NCI-H446 (cell line): ENCODE data around the gene FEZ2.

Experiments used
- DNase-seq, 2 experiments: peaks; one replicate each; lab custom pipeline; 2025; lab: John Stamatoyannopoulos, UW

Gene FEZ2

GRCh38 chr2:36561237-36561944 lies 36.6 kb downstream of the FEZ2 start:
- DNase-seq: no peak

DNA sequence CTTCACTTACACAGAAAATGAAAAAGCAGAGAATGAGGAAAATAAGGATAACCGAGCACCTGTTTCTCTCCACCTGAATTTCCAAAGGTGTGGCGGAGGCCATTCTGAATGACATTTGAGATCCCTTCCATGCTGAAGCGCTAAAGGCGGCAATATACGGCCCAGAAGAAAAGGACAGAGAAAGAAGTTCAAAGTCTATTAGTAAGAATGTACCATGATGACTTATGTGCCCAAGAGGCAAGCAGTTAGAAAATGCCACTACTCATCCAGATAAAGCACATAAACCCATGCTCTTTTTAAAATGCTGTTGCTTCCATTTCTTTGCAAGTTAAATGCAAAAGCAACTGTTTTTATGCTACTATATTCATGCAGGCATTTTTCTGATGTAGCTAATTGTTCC lies 37.2 kb downstream of the FEZ2 start:
- no peak for DNase-seq

DNA sequence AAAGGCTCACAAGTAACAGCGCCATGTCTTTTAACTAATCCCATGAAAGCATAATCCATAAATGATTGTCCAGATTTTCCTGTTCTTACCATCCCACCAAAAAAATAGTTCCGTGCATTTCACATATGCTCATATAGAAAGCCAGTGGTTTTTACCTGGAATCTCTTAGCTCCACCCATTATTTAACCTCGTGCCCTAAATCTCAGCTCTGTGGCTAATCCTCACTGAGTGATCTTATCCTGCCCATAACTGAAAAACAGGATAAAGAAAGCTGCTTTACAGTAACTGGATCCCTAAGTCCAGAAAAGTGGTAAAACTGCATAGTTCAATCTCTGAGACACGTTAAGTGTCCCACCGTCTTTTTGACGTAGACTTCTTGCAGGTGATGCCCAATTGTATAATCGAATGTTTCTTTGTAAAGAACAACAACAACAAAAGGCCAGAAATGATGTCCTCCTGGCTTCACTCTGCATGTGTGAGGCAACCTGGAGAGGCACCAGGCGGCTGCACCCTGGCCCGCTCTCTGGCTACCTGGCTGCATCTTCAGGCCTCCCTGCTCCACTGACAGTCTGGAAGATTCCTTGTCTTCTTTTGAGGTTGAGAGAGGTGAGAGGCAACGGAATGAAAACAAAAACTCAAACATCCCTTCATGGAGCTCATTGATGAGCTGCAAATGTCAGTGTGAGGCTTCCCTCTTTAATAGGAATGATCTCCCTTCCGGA lies 38.6 kb downstream of the FEZ2 start:
- DNase-seq: no peak

GRCh38 chr2:36556842-36557241 lies 41.1 kb downstream of the FEZ2 start:
- no peak for DNase-seq

DNA sequence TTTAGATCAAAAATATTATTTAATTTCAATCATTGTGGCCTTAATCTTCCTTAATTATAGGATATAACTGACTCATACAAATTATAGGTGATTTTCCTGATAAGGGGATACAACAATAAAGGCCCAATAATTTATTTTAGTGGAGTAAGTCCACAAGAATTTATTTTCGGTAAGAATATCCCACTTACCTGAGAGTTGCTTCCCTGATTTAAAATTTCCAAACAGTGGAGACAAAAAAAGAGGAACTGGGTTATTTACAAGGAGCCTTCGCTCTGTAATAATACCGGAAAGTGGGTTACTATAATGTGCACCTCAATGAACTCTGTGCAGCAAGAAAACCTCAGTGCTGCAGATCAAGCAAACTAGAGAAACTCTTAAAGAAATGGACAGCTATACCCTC lies 42.2 kb downstream of the FEZ2 start:
- DNase-seq: no peak

DNA sequence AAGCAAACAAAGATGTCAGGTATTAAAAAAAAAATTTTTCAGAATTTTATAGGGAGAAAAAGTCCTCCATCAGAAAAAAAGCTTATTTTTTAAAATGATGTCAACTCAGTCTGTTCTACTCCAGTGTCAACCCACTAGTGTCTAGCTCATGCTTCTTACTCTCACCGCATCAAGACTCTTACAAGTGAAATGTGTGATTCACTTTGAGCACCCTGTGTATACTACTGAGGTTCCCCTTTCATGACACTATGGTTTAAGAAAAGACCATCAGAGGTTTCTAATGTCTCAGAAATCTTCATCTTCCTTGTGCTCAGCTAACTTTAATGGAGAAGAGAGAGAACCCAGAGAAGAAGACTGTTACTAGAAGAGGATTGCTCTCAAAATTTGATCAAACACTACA lies 43.4 kb downstream of the FEZ2 start:
- DNase-seq: no peak

DNA sequence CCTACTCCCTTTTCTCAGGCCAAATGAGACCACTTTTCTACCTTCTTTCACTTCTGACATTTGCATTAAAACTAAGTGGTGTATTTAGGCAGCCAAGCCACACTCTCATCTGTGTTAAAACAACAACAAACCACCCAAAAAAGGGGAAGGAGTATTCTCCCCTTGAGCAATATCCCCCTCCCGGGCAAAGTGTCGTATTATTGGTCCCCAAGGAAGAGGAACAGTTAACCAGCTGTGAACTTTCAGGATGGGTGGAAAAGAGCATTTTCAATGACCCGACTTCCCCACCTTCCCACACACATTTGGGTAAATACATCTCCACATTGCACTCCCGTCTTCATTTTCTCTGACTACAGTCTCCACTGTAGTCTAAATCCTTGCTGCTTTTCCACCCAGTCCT lies 44.3 kb downstream of the FEZ2 start:
- no peak for DNase-seq

DNA sequence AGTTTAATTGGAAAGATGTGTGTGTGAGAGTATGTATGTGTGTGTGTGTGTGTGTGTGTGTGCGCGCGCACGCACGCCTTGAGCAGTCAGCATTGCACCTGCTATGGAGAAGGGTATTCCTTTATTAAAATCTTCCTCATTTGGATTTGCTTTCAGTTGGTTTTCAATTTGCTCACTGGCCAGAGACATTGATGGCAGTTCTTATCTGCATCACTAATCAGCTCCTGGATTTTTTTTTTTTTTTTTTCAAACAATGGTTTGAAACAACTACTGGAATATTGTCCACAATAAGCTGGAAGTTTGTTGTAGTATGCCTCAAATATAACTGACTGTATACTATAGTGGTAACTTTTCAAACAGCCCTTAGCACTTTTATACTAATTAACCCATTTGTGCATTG lies 48.0 kb downstream of the FEZ2 start:
- no peak for DNase-seq

DNA sequence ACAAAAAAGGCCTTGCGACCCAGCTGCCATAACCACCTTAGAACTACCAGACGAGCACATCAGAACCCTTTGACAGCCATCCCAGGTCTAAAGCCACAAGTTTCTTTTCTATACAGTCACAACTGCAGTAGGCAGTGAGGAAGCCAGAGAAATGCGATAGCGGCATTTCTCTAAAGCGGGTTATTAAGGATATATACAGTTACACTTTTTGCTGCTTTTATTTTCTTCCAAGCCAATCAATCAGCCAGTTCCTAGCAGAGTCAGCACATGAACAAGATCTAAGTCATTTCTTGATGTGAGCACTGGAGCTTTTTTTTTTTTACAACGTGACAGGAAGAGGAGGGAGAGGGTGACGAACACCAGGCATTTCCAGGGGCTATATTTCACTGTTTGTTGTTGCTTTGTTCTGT lies 48.8 kb downstream of the FEZ2 start:
- no peak for DNase-seq

DNA sequence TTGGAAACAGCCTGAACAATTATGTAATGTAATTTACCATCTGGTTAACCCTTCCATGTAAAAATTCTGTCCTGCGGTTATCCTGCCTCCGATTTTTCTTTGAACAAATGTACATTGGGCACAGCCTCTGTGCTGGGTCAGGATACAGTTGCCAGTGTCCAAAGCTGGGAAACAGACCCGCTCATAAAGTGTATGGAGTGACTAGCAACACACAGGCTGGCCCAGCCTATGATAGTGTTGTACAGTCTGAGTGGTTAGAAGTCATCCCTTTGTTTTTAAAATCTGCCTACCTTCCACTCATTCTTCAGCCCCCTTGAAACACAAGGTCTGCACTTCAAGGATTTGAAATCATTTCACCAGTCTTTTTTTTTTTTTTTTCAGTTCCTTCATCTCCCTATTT lies 50.1 kb downstream of the FEZ2 start:
- no peak for DNase-seq

DNA sequence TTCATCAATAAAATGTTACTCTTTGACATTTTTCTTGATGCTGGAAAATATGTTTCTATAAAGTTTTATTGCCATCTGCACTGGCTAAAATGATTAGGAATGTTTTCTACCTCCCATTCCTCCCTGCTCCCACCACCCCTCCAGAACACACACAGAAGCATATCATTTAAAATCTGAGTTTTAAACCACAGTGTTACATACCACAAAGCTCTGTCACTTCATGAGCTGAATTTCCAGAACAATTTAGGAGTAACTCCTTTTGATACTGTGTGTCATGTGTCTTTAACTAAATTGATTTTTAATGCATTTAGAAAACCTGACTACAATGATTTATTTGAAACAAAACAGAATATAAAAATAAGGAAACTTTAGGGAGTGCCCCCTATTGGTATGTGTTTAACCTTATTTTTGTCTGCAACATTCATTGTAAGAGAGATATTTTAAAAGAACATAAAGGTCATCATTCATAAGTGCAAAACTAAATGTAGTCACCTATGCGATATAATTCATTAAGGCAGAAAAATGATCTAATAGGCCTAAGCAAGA lies 52.0 kb downstream of the FEZ2 start:
- DNase-seq: no peak

GRCh38 chr2:36544638-36545338 lies 53.2 kb downstream of the FEZ2 start:
- DNase-seq: no peak

DNA sequence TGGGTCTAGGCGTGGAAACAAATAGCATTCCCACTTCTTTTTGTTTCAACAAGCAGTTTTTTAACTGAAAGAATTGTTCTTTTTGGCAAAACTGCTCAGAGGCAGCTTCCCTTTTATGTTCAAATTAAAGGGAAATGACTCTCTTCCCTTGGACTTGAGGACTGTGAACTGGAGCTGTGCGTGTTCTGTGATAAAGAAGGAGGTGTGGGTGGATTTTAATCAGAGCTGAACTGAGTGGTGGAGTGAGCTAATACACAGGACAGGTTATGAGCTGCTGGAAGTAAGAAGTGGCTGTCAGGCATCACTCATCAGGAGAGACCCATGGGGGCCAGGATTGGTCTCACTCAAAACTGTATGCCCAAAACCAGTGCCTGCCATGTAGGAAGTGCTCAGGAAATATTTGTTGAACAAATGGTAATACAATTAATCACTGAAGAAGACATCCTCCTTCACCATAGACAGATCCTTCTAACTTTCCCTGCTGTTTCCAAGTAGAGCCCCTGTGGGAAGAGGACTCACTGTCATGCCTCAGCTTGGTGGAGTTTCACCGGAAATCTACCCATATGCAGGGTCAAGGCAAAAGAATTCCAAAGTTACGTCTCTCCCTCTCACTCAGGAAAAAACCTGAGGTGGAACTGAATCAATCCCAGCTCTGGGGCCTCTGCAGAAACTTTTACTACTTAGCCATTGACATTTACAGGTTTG lies 55.9 kb downstream of the FEZ2 start:
- no peak for DNase-seq

DNA sequence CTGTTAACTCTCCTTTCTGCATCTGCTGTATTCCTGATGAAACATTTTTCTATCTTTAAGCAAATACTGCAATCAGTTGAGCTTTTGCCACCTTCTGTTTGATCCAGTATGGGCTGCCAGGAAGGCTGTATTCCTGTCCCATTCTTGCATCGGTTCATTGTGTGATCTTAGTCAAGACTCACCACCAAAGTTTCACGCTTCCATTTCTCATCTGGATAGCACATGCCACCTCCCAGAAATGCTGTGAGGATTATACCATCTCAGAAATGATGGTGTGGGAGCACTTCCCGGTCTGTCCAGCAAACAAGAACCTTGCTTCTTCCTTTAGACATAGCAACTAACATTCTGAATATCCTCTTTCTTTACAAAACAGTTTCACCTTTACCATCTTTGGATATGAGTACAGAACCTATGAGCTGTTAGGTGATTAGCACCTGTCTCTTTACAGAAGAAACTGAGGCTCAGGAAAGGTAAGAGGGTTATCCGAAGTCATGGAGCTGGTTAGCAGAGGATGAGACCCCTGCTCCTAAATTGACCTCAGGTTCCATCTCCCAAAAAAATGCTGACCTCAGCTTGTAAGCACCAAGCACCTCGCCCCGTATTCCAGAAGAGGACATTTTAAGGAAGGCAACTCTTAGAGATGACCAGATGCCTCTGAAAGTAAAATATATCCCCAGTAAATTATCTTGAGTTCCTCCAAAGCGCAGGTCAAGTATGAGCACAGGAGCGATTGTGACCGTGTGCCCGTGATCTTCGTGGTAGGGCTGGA lies 56.8 kb downstream of the FEZ2 start:
- DNase-seq: no peak

GRCh38 chr2:36539631-36540030 lies 58.3 kb downstream of the FEZ2 start:
- no peak for DNase-seq

DNA sequence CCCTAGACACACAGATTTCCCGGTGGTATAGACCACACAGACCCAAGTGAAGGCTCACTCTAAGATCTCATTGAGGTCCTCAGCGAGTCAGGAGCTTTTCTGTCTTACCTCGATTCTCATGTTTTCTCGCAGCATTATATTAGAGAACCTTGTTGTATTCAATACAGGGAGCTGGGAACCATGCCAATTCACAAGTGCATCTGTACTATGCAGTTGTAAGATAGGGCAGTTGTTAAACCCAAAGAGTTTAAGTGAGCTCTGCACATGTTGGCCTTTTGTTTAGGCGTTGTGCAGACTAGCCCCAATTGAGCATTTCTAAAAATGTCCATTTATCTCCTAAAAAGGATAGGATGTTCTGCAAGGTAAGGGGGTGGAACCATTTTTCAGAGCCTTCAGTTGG lies 59.6 kb downstream of the FEZ2 start:
- peak in 1 of 2 experiments; percentile 48 for DNase-seq

- DNase-seq: no peak
These were observed 61.2 kb downstream of the FEZ2 start for GRCh38 chr2:36536776-36537175.

DNA sequence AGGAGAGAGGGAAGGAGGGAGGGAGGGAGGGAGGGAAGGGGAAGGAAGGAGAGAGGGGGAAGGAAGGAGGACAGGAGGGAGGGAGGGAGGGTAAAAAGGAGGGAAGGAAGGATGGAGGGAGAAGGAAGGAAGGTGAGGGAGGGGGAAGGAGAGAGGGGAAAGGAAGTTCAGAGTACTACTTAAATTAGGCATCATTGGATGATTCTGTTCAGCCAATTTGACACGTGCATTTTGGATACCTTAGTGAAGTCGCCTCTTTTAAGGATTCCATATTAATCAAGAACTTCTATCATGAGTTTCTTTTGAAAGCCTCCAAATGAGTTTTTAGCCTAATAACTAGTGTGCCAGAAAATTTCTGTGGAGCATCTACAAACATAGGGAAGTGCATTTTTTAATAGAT lies 62.9 kb downstream of the FEZ2 start:
- DNase-seq: no peak

DNA sequence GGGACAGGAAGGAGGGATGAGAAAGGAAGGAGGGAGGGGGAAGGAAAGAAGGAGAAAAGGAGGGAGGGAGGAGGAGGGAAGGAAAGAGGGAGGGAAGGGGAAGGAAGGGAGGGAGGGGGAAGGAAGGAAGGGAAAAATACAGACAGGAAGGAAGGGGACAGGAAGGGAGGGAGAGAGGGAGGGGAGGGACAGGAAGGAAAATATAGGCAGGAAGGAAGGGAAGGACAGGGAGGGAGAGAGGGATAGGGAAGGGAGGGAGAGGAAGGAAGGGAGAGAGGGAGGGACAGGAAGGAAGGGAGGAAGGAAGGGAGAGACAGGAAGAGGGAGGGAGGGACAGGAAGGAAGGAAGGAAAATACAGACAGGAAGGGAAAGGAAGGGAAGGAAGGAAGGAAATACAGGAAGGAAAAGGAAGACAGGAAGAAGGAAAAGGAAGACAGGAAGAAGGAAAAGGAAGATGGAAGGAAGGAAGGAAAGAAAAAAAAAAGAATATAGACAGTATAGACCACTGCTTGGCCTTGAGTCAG lies 63.6 kb downstream of the FEZ2 start:
- no peak for DNase-seq

DNA sequence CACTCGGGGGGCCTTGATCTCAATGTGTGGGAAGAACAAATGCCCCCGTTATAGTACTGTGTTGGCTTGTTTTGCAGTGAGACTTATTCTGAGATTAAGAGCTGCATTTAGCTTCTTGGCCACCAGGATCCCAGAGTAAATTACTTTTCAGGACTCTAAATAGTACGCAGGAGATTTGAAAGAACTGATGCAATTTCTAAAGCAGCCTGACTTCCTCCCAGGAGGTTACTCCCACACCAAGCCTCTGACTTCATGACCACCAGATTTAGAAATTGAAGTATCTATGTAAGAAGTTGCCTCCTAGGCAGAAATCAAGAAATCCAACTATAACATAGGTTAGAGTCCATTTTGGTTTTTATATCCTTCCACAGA lies 67.0 kb downstream of the FEZ2 start:
- no peak for DNase-seq
